ENCODE results near the gene CCT2.
A peak's percentile ranks its signal among the peaks of the same experiment; 100 is the strongest.

The CCT2 gene

GRCh38 chr12:69585189-69586062, at the start of gene CCT2:
TSS of gene CCT2 (plus strand) at chr12:69585459. CDS start at chr12:69585522, 63 bp downstream.
- H3K27ac ChIP-seq = peak within 1 kb of the TSS; percentile 79
- ChIA-PET CTCF (interaction anchor here (0.6 kb wide), 1 partner anchor 372 kb away, joined by 3 read pairs; no protein-coding TSS in a partner anchor), POLR2A (ENCODE audit: low non-redundant PET) (interaction anchor here (0.6 kb wide), 1 partner anchor 114 kb away, joined by 3 read pairs; no protein-coding TSS in a partner anchor)
- peak; percentile 95 for DNase-seq (ENCODE audit: low spot score)
- TF ChIP-seq, protein P1, sequence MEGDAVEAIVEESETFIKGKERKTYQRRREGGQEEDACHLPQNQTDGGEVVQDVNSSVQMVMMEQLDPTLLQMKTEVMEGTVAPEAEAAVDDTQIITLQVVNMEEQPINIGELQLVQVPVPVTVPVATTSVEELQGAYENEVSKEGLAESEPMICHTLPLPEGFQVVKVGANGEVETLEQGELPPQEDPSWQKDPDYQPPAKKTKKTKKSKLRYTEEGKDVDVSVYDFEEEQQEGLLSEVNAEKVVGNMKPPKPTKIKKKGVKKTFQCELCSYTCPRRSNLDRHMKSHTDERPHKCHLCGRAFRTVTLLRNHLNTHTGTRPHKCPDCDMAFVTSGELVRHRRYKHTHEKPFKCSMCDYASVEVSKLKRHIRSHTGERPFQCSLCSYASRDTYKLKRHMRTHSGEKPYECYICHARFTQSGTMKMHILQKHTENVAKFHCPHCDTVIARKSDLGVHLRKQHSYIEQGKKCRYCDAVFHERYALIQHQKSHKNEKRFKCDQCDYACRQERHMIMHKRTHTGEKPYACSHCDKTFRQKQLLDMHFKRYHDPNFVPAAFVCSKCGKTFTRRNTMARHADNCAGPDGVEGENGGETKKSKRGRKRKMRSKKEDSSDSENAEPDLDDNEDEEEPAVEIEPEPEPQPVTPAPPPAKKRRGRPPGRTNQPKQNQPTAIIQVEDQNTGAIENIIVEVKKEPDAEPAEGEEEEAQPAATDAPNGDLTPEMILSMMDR (conservative IDR thresholded peaks at IDR 0.05; ENCODE audit: low read depth) = peak; percentile 42

- TF ChIP-seq, protein P1 (conservative IDR thresholded peaks at IDR 0.05; ENCODE audit: low read depth) = no peak
- POLR2A ChIA-PET (ENCODE audit: low non-redundant PET) = no interaction called here
- no peak overlapping the region for H3K27ac ChIP-seq
- CTCF ChIA-PET = no interaction called here
- DNase-seq (ENCODE audit: low spot score) = no peak
These were observed 44.3 kb upstream of the CCT2 start for GRCh38 chr12:69540987-69541386.

- TF ChIP-seq, protein P1 (conservative IDR thresholded peaks at IDR 0.05; ENCODE audit: low read depth) = no peak
- DNase-seq (ENCODE audit: low spot score) = no peak
- ChIA-PET POLR2A (ENCODE audit: low non-redundant PET) (no interaction called here), CTCF (no interaction called here)
- H3K27ac ChIP-seq = no peak overlapping the region
These were observed 41.2 kb upstream of the CCT2 start for GRCh38 chr12:69544087-69544486.

GRCh38 chr12:69545081-69545480, 40.2 kb upstream of the CCT2 start:
- H3K27ac ChIP-seq = no peak overlapping the region
- ChIA-PET POLR2A (ENCODE audit: low non-redundant PET) (no interaction called here), CTCF (no interaction called here)
- TF ChIP-seq, protein P1 (conservative IDR thresholded peaks at IDR 0.05; ENCODE audit: low read depth) = no peak
- no peak for DNase-seq (ENCODE audit: low spot score)

DNA sequence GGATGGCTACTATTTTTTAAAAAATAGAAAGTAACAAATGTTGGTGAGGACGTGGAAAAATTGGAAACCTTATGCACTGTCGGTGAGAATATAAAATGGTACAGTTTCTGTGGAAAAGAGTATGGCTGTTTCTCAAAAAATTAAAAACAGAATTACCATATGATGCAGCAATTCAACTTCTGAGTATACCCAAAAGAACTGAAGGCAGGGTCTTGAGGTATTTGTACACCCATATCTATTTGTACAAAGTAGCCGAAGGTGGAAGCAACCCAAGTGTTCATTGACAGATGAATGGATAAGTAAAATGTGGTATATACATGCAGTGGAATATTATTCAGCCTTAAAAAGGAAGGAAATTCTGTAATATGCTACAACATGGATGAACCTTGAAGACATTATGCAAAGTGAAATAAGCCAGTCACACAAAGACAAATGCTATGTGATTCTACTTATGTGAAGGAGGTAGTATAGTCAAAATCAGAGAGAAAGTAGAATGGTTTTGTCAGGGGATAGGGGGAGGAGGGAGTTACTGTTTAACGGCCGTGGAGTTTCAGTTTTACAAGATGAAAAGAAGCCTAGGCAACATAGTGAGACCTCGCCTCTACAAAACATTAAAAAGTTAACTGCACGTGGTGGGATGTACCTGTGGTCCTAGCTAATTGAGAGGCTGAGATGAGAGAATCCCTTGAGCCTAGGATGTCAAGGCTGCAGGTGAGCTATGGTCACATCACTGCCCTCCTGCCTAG, 38.4 kb upstream of the CCT2 start:
- TF ChIP-seq, protein P1 (conservative IDR thresholded peaks at IDR 0.05; ENCODE audit: low read depth) = no peak
- ChIA-PET POLR2A (ENCODE audit: low non-redundant PET) (no interaction called here), CTCF (no interaction called here)
- DNase-seq (ENCODE audit: low spot score) = no peak
- no peak overlapping the region for H3K27ac ChIP-seq

GRCh38 chr12:69548687-69549086, 36.6 kb upstream of the CCT2 start:
- ChIA-PET CTCF (no interaction called here), POLR2A (ENCODE audit: low non-redundant PET) (no interaction called here)
- no peak for DNase-seq (ENCODE audit: low spot score)
- TF ChIP-seq, protein P1 (conservative IDR thresholded peaks at IDR 0.05; ENCODE audit: low read depth) = no peak
- no peak overlapping the region for H3K27ac ChIP-seq
